ACC112 (cell line): ENCODE data around the gene ZNF462.
"Not testable (repeated sequence)": the region's sequence is repeated elsewhere in the genome, so short reads cannot be mapped to it uniquely, and the experiment has no call there.

ENCODE experiments used
- H2AFZ ChIP-seq: fragments of 200-600 bp; sonication (generic); one replicate; pipeline ENCODE4 v1.6.0; 2017; ENCODE audit warnings: antibody characterized with exemption, low read length; ENCODE audit not compliant: unreplicated experiment
- H3K27ac ChIP-seq: fragments of 200-600 bp; sonication (generic); 2 replicates; pipeline ENCODE4 v1.5.1; 2014; ENCODE audit warnings: low read depth, mild to moderate bottlenecking, antibody characterized with exemption, low read length, moderate library complexity
- H3K27me3 ChIP-seq: fragments of 200-600 bp; sonication (generic); 2 replicates; pipeline ENCODE4 v1.6.1; 2014; ENCODE audit warnings: mild to moderate bottlenecking, antibody characterized with exemption, low read length, moderate library complexity, mixed read lengths; ENCODE audit not compliant: insufficient read depth
- H3K36me3 ChIP-seq: fragments of 200-600 bp; sonication (generic); 2 replicates; pipeline ENCODE4 v1.6.1; 2016; ENCODE audit warnings: mild to moderate bottlenecking, antibody characterized with exemption, low read length, moderate library complexity, mixed read lengths; ENCODE audit not compliant: insufficient read depth
- H3K4me1 ChIP-seq: fragments of 200-600 bp; sonication (generic); one replicate; pipeline ENCODE4 v1.6.1; 2016; ENCODE audit warnings: low read length, mixed read lengths; ENCODE audit not compliant: insufficient read depth, unreplicated experiment, control insufficient read depth
- H3K4me3 ChIP-seq: fragments of 200-600 bp; sonication (generic); 2 replicates; pipeline ENCODE4 v1.5.1; 2014; ENCODE audit warnings: mild to moderate bottlenecking, low read depth, low read length
- H3K79me2 ChIP-seq: fragments of 200-600 bp; sonication (generic); one replicate; pipeline ENCODE4 v1.6.0; 2016; ENCODE audit warnings: low read length; ENCODE audit not compliant: control insufficient read depth, unreplicated experiment, insufficient read depth

ZNF462 gene

GRCh38 chr9:106887066-106887465 lies 24.1 kb downstream of the ZNF462 start:
- peaks cover 54% of the 10 kb centered on the region for H3K4me1 ChIP-seq
- H3K79me2 ChIP-seq, result peaks cover 85% of the 10 kb centered on the region
- no peak overlapping the region for H2AFZ ChIP-seq
- H3K36me3 ChIP-seq, result no peaks in the 10 kb centered on the region; the same call in 1 of the 2 replicates
- H3K27ac ChIP-seq, result peak overlapping the region; percentile 82; the same call in 1 of the 2 replicates
- H3K4me3 ChIP-seq, result no peak overlapping the region
- no peaks in the 10 kb centered on the region for H3K27me3 ChIP-seq

- peaks cover 73% of the 10 kb centered on the region for H3K79me2 ChIP-seq
- no peaks in the 10 kb centered on the region for H3K27me3 ChIP-seq
- peaks cover 65% of the 10 kb centered on the region for H3K4me1 ChIP-seq
- no peak overlapping the region for H3K4me3 ChIP-seq
- H2AFZ ChIP-seq, result no peak overlapping the region
- H3K27ac ChIP-seq, result no peak overlapping the region
- H3K36me3 ChIP-seq, result no peaks in the 10 kb centered on the region; the same call in 1 of the 2 replicates
Observed at GRCh38 chr9:106889061-106889590, 26.2 kb downstream of the ZNF462 start.

- no peaks in the 10 kb centered on the region for H3K27me3 ChIP-seq
- no peak overlapping the region for H3K27ac ChIP-seq
- no peak overlapping the region for H3K4me3 ChIP-seq
- no peak overlapping the region for H2AFZ ChIP-seq
- H3K4me1 ChIP-seq, result peaks cover 61% of the 10 kb centered on the region
- H3K36me3 ChIP-seq, result no peaks in the 10 kb centered on the region; the same call in 1 of the 2 replicates
- H3K79me2 ChIP-seq, result peaks cover 77% of the 10 kb centered on the region
Observed at GRCh38 chr9:106890608-106891007, 27.6 kb downstream of the ZNF462 start.

- Histone ChIP-seq H3K27ac (peak overlapping the region; percentile 95; the same call in 1 of the 2 replicates), H3K79me2 (peaks cover 83% of the 10 kb centered on the region), H3K36me3 (no peaks in the 10 kb centered on the region; the same call in 1 of the 2 replicates), H3K27me3 (no peaks in the 10 kb centered on the region), H2AFZ (no peak overlapping the region), H3K4me1 (peaks cover 61% of the 10 kb centered on the region), H3K4me3 (no peak overlapping the region)
Observed at GRCh38 chr9:106891286-106891685, 28.3 kb downstream of the ZNF462 start.

GRCh38 chr9:106892632-106893031 lies 29.7 kb downstream of the ZNF462 start:
- Histone ChIP-seq H3K36me3 (no peaks in the 10 kb centered on the region; the same call in 1 of the 2 replicates), H2AFZ (no peak overlapping the region), H3K4me3 (peak overlapping the region; percentile 17; the same call in 1 of the 2 replicates), H3K4me1 (peaks cover 67% of the 10 kb centered on the region), H3K27ac (peak overlapping the region; percentile 95), H3K79me2 (peaks cover 79% of the 10 kb centered on the region), H3K27me3 (no peaks in the 10 kb centered on the region)

GRCh38 chr9:106893088-106893487 lies 30.1 kb downstream of the ZNF462 start:
- Histone ChIP-seq H3K27me3 (no peaks in the 10 kb centered on the region), H2AFZ (no peak overlapping the region), H3K4me3 (peak overlapping the region; percentile 17; the same call in 1 of the 2 replicates), H3K79me2 (peaks cover 80% of the 10 kb centered on the region), H3K4me1 (peaks cover 70% of the 10 kb centered on the region), H3K36me3 (no peaks in the 10 kb centered on the region), H3K27ac (peak overlapping the region; percentile 95)

GRCh38 chr9:106896695-106897094 lies 33.7 kb downstream of the ZNF462 start:
- Histone ChIP-seq H3K27ac (no peak overlapping the region), H3K4me1 (peaks cover 57% of the 10 kb centered on the region), H3K27me3 (no peaks in the 10 kb centered on the region), H3K36me3 (no peaks in the 10 kb centered on the region), H3K4me3 (no peak overlapping the region), H3K79me2 (peaks cover 73% of the 10 kb centered on the region), H2AFZ (no peak overlapping the region)

GRCh38 chr9:106897236-106897635 lies 34.3 kb downstream of the ZNF462 start:
- Histone ChIP-seq H3K4me1 (peaks cover 52% of the 10 kb centered on the region), H3K27ac (no peak overlapping the region), H3K27me3 (no peaks in the 10 kb centered on the region), H3K4me3 (no peak overlapping the region), H3K79me2 (peaks cover 70% of the 10 kb centered on the region), H2AFZ (no peak overlapping the region), H3K36me3 (no peaks in the 10 kb centered on the region)

- no peaks in the 10 kb centered on the region for H3K36me3 ChIP-seq
- no peak overlapping the region for H2AFZ ChIP-seq
- no peak overlapping the region for H3K4me3 ChIP-seq
- no peaks in the 10 kb centered on the region for H3K27me3 ChIP-seq
- peaks cover 71% of the 10 kb centered on the region for H3K79me2 ChIP-seq
- H3K27ac ChIP-seq, result no peak overlapping the region
- peaks cover 47% of the 10 kb centered on the region for H3K4me1 ChIP-seq
Observed at GRCh38 chr9:106897751-106898150, 34.8 kb downstream of the ZNF462 start.

- not testable (repeated sequence) for H3K27me3 ChIP-seq, H3K36me3 ChIP-seq, H2AFZ ChIP-seq, H3K27ac ChIP-seq, H3K4me3 ChIP-seq
- Histone ChIP-seq H3K4me1 (peaks cover 24% of the 10 kb centered on the region), H3K79me2 (peaks cover 75% of the 10 kb centered on the region)
Observed at GRCh38 chr9:106900523-106900922, 37.6 kb downstream of the ZNF462 start.

GRCh38 chr9:106906129-106906528 lies 43.2 kb downstream of the ZNF462 start:
- Histone ChIP-seq H3K27me3 (no peaks in the 10 kb centered on the region), H3K79me2 (peaks cover 57% of the 10 kb centered on the region), H3K4me3 (no peak overlapping the region), H3K36me3 (0 out of 2 replicates have a peak, but pooled peaks cover 6% of the 10 kb centered on the region), H2AFZ (no peak overlapping the region), H3K4me1 (no peaks in the 10 kb centered on the region), H3K27ac (no peak overlapping the region)
